Kidney tubule cell (primary cell): Measurements from ENCODE around the gene KRT27.
"Not testable (repeated sequence)": the region's sequence is repeated elsewhere in the genome, so short reads cannot be mapped to it uniquely, and the experiment has no call there.

ENCODE experiments used
- DNase-seq: peaks from one replicate; pipeline ENCODE4 v3.0.0-alpha.2; 2018; ENCODE audit warnings: low spot score

KRT27 gene

GRCh38 chr17:40782450-40782849 lies at the start of gene KRT27:
Gene KRT27, minus strand, starts transcription at chr17:40782550. Its CDS starts 57 bp downstream, at chr17:40782493.
- no peak for DNase-seq

- no peak for DNase-seq
Observed at GRCh38 chr17:40830085-40830776, 47.9 kb upstream of the KRT27 start.

GRCh38 chr17:40828454-40829044 lies 46.2 kb upstream of the KRT27 start:
- no peak for DNase-seq

GRCh38 chr17:40827746-40828453 lies 45.5 kb upstream of the KRT27 start:
- DNase-seq = no peak

GRCh38 chr17:40825599-40825998 lies 43.2 kb upstream of the KRT27 start:
- DNase-seq = peak; percentile 16

GRCh38 chr17:40824015-40824832 lies 41.9 kb upstream of the KRT27 start:
- no peak for DNase-seq

GRCh38 chr17:40822132-40822812 lies 39.9 kb upstream of the KRT27 start, which contains the start of gene KRT10:
Gene KRT10, minus strand, starts transcription at chr17:40822614. Its CDS starts 29 bp downstream, at chr17:40822585.
- no peak for DNase-seq

- DNase-seq = no peak
Observed at GRCh38 chr17:40821536-40821935, 39.2 kb upstream of the KRT27 start.

GRCh38 chr17:40820228-40820838 lies 38.0 kb upstream of the KRT27 start:
- no peak for DNase-seq

- peak; percentile 4 for DNase-seq
Observed at GRCh38 chr17:40819528-40820125, 37.3 kb upstream of the KRT27 start.

GRCh38 chr17:40818733-40819527 lies 36.6 kb upstream of the KRT27 start:
- peak; percentile 90 for DNase-seq

- peak; percentile 2 for DNase-seq
Observed at GRCh38 chr17:40818343-40818732, 36.0 kb upstream of the KRT27 start.

GRCh38 chr17:40817103-40817682 lies 34.8 kb upstream of the KRT27 start:
- no peak for DNase-seq

- DNase-seq = no peak
Observed at GRCh38 chr17:40816569-40816968, 34.2 kb upstream of the KRT27 start.

- no peak for DNase-seq
Observed at GRCh38 chr17:40815381-40815780, 33.0 kb upstream of the KRT27 start.

GRCh38 chr17:40814657-40815056 lies 32.3 kb upstream of the KRT27 start:
- DNase-seq = not testable (repeated sequence)

- DNase-seq = no peak
Observed at GRCh38 chr17:40813804-40814203, 31.5 kb upstream of the KRT27 start.

GRCh38 chr17:40812639-40813038 lies 30.3 kb upstream of the KRT27 start:
- no peak for DNase-seq

GRCh38 chr17:40810494-40810893 lies 28.1 kb upstream of the KRT27 start:
- peak; percentile 74 for DNase-seq
